ENCODE data around the gene TRAPPC2L.

TRAPPC2L gene, protein sequence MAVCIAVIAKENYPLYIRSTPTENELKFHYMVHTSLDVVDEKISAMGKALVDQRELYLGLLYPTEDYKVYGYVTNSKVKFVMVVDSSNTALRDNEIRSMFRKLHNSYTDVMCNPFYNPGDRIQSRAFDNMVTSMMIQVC

DNA sequence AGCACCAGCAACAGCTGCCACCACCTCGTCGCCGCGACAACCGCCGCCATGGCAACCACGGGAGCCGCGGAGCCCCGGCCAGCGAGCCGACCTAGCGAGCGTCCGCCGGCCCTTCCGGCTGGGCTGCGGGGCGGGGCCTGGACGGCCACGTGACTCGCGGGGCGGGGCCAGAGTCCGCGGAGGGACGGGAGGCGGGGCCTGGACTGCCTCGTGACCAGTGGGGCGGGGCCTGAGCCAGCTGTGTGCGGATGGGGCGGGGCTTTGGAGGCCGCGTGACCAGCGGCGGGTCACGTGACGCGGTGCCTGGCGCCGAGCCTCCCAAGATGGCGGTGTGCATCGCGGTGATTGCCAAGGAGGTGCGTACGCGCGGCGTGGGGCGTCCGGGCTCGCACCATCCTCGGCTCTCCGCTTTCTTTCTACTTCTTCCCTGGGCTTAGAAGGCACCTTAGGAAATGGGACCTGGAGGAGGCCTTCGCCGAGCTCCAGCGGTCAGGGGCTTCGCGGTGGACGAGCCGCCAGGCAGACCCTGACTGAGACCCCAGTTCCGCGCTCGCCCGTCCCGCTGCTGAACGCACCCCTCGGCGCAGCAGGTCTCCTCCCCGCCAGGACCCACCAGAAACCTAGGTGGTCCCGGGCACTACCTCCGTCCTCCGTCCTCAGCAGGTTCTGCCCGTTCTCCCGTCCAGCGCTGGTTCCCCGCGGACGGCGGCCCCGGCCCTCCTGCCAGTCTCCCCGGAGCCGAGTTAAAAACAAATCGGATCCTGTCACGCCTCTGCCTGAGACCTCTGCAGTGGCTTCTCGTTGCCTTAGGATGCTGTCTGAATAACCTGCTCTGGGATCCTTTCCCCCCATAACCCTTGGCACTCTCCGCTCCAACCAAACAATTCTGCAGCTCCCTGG is at the start of gene TRAPPC2L, which contains the start of gene GALNS:
Gene TRAPPC2L, plus strand, starts transcription at position 300 of the 900 bp plus-strand sequence. Its CDS starts 24 bp downstream, at position 324.
Gene GALNS, minus strand, starts transcription at position 120 of the 900 bp plus-strand sequence. Its CDS starts 70 bp downstream, at position 50.
- peak; percentile 98 for DNase-seq

DNA sequence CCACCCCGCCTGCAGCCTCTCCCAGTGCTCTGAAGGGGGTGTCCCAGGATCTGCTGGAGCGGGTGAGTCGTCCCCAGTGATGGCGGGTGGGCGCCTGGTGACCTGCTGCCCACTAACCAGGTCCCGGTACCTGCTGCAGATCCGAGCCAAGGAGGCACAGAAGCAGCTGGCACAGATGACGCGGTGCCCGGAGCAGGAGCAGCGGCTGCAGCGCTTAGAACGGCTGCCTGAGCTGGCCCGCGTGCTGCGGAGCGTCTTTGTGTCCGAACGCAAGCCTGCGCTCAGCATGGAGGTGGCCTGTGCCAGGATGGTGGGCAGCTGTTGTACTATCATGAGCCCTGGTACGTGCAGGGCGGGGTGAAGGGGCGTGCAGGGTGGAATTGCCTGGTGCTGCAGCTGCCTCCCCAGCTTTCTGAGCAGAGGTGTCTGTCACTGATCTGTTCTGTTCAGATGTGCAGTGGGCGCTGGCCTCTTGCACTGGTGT is 49.7 kb upstream of the TRAPPC2L start:
- DNase-seq: no peak

DNA sequence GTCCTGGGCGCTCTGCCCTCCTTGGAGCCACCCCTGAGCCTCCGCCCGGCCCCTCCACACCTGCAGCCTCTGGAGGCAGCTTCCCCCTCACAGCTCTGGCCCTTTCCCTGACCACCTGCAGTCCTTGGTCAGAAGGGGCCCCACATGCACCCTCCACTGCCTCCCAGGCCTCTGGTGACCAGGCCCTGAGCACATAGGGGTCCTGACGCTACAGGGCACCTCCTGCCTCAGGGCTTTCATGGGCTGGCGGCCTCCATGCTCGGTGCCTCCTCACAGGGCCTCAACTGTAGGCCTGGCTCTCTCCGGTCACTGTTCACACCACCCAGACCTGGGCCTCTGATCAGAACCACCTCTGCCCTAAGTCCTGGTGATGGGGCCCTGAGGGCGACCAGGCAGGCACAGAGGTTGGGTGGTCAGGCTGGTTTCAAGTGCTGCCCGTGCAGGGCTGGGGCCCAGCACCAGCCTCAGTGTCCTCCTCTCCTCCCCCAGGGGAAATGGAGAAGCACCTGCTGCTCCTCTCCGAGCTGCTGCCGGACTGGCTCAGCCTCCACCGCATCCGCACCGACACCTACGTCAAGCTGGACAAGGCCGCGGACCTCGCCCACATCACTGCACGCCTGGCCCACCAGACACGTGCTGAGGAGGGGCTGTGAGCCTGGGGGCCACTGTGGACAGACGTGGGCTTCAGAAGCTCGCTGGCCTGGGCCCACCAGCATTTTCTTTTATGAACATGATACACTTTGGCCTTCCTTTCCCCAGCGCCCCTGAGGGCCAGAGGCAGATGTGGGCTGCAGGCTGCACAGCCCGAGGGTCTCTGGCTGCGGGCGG is 49.1 kb upstream of the TRAPPC2L start:
- DNase-seq: no peak

DNA sequence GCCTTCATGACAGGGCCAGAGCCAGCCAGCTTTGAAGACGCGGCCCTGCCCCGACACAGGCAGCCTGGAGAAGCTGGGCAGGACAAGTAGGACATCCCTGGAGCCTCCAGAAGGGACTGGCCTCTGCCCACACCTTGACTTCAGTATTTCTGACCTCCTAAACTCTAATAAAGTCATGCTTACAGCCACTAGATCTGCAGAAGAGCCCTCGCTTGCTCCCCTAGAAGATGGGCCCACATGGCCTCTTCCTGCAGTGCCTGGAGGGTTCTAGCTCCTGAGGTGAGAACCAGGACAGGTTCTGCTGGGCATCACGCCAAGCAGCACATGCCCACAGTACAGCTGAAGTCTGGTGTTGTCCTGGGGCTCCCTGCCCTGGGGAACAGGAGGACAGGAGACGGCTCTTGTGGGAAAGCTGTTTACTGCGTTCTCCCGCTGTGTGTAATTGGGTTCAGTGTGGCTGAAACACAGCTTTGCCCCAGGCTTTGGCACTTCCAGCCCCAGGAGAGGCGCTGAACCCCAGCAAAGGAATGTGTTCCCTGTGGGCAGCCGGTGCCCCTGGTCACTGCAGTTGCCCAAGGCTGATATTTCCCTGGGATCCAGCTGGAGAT is 47.8 kb upstream of the TRAPPC2L start:
- no peak for DNase-seq

DNA sequence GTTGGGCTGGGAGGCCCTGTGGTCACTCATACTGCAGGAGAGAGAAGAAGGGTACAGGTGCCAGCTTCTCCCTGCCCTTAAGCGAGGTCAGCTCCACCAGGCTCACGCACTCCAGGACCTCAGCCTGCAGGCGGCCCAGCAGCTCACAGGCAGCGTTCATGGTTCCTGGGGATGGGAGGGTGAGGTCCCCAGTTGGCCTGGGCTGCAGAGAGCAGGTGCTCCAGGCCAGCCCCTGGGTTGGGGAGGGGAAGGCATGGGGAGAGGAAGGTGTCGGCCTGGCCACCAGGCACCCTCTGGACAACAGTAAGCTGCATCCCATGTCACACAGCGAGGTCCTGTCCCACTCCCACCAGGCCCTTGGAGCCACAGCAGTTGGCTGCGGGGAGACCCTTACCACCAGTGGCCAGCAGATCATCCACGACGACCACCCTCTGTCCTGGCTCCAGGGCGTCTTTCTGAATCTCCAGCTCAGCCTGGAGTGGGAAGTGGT is 47.2 kb upstream of the TRAPPC2L start:
- no peak for DNase-seq

DNA sequence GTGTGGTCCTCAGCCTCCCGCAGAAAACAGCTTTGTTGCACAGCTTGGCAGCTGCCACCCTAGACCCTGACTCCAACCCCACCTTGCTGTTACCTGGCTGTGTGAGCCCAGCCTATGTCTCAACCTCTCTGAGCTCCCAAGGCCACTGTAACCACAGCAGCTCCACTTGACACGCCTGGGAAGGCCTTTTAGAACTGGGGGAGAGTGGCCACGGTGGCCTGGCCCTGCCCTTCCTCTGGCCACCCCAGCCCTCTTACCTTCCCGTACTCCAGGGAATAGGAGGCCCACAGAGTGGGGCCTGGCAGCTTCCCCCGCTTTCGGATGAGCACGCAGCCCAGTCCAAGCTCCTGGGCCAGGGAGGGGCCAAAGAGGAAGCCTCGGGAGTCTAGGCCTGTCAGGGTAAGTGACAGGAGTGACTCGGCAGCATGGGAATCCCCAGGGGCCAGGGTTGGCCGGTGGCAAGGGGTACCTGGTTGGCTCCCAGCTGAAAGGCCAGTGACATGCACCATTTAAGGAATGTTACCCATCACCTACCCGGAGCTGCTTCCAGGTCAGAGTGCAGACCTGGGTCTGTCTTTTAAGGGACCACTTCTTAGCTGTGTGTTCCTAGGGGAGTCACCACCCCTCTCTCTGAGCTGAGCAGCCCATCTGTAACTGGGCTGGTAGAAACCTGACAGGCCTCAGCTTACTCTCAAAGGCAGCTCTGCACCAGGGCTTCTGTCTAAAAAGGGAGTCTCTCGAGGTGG is 46.6 kb upstream of the TRAPPC2L start:
- no peak for DNase-seq

DNA sequence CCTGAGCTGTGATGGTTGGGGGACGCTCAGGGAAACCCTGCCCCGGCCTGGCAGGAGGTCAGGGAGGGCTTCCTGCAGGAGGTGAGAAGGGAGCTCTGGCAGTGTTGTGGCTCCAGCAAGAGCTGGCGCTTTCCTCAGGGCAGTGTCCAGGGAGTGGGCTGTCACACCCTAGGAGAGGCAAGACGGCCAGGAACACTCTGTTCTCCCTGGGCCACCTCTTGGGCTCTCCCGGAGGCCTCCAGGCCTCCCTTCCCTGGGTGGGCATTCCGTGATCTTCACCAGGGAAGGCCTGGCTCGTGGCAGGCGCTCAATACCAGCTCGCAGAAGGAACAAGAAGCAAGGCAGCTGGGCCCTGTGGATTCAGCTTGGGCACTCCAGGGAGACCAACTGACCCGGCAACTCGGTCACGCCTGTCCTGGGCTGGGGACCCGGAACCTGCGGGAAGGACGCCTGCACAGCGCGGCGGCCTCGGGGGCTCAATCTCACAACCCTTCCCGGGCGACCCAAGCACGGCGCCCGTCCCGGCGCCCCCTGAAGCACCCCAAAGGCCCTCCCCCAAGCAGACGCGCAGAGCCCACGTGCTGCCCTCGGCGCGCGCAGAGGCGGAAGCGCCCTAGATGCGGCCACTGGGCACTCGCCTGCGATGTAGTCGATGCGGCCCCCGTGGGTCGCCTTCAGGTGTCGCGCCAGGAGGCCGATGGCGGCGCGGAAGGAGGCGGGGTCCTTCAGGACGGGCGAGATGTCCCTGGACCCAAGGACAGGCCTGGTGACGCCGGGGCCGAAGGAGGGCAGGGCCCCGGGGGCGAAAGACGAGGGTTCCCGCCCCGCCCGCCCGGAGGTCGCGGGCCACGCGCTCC is 45.8 kb upstream of the TRAPPC2L start:
- DNase-seq: peak; percentile 89

DNA sequence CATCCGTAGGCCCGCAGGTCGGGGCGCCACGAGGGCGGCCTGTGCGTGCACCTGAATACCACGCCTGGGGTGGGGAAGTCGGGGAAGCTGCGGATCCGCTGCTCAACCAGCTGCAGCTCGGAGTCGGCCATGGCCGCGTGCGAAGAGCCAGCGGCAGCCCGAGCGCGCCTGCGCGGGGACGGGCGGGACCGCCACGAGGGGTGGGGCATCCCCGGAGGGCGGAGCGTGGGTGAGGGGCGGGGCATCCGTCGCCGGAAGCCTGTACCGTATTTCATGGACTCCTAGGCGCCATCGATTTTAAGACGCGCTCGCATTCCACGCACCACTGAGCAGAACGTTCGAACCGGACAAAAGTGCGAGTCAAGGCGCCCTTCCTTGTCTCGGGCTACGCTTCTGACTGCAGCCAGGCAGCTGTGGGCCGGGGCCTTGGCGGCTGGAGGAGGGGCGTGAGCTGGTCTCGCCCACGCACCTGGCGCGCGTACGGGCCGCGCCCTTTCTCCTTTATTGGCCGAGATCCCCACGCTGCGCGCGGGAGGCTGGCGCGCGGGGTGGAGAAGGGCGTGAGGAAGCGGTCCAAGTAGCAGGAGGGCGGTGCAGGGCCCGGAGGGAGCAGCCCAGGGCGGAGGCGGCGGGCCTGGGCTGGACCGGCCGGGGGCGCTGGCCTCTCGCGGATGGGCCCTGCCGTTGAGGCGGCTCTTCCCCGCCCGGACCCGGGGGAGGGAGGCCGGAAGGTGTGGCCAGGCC is 45.0 kb upstream of the TRAPPC2L start, which contains the start of gene APRT:
Gene APRT, minus strand, starts transcription at position 160 of the 744 bp plus-strand sequence. Its CDS starts 29 bp downstream, at position 131.
- peak; percentile 98 for DNase-seq

DNA sequence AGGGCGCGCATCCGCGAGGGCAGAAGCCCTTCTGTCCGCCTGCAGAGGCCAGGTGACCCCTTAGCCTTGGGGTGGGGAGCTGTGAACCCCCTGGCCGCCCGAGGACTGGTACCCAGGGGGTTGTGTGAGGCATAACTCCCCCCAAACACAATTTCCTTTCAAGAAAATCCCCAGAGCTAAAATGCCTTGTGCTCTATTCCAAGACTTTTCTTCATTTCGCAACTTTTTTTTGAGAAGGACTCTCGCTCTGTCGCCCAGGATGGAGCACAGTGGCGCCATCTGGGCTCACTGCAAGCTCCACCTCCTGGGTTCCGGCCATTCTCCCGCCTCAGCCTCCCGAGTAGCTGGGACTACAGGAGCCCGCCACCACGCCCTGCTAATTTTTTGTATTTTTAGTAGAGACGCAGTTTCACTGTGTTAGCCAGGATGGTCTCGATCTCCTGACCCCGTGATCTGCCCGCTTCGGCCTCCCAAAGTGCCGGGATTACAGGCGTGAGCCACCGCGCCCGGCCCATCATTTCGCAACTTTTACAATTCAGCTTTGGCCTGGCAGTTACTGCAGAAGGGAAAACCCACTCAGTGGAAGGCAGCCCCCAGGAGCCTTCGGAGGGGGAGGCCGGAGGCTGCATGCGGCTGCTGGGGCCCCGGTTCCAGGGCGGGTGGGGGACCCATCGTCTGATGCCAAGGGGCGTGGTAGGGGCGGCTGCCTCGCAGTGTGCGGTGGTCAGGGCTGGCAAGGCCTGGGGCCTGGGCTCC is 44.2 kb upstream of the TRAPPC2L start:
- DNase-seq: peak; percentile 52

DNA sequence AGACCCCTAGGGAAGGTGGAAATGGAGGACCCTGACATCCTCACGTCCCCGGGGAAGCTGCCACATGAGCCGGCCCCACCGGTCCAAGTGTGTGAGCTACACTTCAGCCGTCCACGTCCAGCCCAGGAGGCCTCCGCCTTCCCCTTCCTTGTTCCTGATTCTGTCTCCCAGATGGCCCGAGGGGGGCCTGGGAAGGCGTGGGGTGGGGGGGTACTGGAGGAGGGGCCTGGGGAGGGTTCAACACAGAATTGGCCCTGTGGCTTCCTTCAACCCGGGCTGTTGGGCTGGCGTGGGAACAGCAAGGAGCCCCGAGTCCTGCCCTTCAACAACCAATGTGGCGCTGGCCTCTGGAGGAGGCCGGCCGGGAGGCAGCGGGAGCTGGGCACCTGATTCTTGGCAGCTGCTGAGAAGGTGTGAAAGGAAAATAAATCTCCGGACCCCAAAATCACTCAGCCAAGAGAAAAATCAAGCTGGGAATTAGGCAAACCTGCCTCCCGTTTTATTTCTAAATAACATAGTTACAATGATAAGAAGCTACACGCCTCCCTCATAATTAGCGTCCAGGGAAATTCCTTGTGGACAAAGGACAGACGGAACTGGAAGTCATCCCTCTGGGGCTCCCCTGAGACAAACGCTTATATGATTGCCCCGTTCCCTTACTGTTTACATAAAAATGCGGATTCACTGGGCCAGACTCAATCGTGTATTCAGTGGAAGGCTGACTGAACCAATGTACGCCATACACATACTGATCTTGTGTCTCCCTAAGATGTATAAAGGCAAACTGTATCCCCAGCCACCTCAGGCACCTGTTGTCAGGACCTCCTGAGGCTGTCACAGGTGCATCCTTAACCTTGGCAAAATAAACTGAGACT is 43.4 kb upstream of the TRAPPC2L start:
- DNase-seq: peak; percentile 39

DNA sequence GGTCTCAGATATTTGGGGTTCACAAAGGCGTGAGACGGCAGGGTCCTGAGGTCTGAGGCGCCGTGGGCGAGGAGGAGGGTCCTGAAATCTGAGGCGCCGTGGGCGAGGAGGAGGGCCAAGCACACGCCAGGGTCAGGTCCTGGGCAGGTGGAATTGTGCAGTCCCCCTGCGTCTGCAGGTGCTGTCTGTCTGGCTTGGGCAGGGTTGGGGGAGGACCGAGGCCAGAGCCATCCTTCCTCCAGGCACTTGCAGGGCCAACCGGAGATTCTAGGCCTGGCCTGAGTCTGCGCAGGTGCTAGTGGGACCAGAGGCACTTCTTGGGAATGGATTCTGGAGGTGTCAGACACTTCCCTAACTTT is 42.8 kb upstream of the TRAPPC2L start:
- peak; percentile 20 for DNase-seq

DNA sequence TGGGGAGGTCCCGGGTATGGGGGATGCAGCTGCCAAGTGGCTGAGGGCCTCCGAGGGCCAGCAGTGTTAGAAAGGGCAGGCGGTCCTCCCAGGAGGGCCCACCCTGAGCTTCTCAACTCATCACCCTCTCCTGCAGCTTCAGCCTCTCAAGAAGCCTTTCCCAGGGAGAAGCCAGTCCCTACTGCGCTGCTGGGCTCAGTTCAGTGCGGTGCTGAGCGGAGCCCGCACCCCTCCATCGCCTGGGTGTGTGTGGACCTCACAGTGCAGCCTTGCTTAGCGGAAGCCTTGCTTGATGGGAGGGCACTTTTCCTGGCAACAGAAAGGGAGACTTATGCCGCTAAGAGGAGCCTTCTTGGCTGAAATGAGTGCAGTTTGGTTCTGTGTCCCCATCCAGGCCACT is 41.7 kb upstream of the TRAPPC2L start:
- peak; percentile 30 for DNase-seq

DNA sequence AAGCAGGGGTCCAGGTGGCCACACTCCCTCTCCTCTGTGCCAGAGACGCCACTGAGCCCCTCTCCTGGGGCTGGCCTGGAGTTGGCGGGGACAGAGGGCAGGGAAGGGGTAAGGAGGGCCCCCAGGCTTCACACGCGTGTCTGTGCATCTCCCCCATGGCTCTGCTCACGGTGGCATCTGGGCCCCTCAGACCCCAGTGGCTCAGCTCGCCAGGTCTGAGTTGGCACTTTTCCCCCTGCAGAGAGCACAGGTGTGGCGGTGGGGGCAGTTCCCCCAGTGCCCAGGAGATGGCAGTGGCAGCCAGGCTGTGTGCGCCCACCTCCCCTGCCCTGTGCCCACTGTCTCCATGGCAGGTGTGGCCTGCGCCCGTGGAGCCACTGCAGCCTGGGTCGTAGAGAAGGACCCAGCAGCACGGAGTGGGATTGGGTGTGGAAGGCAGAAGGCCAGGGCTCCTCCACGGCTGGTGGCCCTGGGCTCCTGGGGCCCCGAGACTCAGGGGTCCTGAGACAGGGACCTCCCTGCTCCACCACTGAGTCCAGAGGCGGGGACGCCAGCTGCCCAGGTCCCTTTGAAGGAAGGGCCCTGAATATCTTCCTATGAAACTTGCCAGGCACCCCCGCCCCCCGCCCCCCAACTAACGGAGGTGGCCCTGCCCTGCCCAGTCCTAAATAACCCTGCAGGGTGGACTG is 40.9 kb upstream of the TRAPPC2L start:
- DNase-seq: peak; percentile 59

DNA sequence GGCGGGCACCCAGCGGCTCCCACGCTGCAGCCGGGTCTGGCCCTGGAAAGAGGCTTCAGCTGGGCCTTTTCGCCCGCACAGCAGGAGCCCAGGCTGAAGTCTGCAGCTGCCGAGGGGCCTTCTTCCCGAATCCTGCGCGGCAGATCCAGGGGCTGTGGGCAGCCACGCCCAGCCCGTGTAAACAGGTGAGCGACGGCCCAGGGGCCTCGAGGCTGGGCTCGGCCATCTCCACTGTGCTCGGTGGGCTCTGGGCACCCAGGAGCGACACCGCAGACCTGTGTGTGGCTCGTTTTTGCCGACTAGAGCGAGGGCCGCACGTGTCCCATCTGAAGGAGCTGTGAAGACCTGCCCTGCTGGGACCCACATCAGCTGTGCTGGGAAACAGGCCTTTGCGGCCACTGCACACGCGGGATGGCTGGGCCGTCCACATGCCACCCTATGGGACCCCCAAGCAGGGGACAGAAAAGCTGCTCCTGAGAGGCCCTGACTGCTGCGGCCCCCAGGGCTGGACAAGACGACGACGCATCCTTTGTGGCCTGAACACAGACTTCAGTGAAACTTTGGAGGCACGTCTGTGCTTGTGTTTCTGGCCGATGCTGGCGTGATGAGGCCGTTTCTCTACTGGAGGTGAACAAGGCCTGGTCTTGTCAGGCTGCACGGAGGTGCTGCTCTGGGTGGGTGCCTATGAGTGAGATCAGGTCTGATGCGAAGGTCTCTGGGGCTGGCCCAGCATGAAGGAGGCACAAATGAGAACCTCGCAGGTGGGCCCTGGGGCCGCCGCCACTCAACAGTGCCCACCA is 40.0 kb upstream of the TRAPPC2L start:
- DNase-seq: peak; percentile 36

DNA sequence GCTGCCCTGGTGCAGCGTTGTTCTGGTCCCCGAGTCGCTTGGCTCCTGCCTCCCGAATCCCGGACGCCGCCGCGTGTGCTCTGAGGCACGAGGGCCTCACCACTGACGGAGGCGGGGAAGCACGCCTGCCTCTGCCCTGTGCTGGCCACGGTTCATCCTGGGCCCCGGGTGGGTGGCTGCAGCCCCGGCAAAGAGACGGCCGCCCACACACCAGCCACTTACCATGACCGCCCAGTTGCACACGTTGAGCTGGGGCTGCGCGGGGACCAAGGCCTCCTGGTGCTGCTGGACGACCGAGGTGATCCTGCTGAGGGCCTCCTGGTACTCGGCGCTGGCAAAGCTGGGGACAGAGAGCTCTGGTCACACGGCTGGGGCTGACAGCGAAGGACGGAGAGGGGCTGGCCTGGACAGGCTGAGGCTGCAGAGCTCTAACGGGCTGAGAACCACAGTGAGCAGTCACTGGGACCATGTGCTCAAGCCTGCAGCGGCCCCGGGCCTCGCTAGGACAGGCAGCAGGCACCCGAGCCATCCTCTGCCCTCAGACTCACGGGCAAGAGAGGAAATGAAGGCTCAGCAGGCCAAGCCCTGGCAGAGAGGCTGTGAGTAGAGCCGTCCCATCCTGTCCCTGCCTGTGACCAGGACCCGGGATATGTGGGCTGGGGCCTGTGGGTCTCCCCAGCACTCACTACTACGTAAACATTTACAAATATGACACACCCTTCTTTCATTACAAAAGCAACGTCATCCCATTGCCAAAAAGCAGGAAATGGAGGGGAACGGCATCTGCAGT is 38.9 kb upstream of the TRAPPC2L start:
- peak; percentile 20 for DNase-seq

DNA sequence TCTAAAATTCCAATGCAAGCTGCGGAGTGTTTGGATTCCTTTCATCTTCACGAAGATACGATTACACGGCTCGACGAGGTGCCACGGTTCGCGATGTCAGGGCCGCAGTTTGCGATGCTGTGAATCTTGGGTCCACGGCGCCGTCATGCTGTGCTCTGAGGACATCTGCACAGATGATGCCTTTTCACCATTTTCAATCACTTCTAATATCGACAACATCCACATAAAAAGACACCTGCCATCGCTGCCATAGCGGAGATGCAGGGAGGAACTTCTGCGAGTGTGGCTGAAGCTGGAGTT is 38.4 kb upstream of the TRAPPC2L start:
- DNase-seq: peak; percentile 13
